GM15510 (cell line): Measurements from ENCODE around the gene ST3GAL2.

Experiments used
- POLR2A ChIP-seq: IDR thresholded peaks from 3 replicates; pipeline ENCODE4 v1.6.1; 2011; ENCODE audit warnings: borderline replicate concordance; ENCODE audit not compliant: insufficient read length; ENCODE audit errors: extremely low read depth

The ST3GAL2 gene

DNA sequence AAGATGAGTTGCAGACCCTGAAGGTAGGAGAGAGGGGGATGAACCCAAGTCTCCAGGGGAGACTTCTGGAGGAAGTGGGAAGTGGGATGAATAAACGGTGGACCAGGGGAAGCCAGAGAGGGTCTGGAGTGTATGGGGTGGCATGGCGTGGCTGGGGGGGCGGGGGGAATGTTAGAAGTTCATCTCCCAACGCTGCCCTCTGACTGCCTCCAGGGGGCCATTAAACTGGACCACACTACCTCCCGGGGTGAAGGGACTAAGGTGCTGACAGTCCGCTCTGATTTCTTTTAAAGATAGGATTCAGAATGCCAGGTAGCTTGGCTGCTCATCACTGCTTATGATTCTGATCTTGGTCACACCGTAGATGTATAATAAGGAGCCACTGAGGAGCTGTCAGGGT is 21.2 kb downstream of the ST3GAL2 start:
- no peak for TF ChIP-seq POLR2A

GRCh38 chr16:70416748-70417616 is 21.9 kb downstream of the ST3GAL2 start:
- TF ChIP-seq POLR2A, result no peak

GRCh38 chr16:70412385-70412784 is 26.5 kb downstream of the ST3GAL2 start:
- TF ChIP-seq POLR2A, result no peak

- TF ChIP-seq POLR2A, result no peak
Observed at GRCh38 chr16:70410734-70411133, 28.2 kb downstream of the ST3GAL2 start.

GRCh38 chr16:70407811-70408274 is 31.1 kb downstream of the ST3GAL2 start:
- no peak for TF ChIP-seq POLR2A

- TF ChIP-seq POLR2A, result no peak
Observed at GRCh38 chr16:70402916-70403659, 35.8 kb downstream of the ST3GAL2 start.

GRCh38 chr16:70399951-70400350 is 38.9 kb downstream of the ST3GAL2 start:
- no peak for TF ChIP-seq POLR2A

DNA sequence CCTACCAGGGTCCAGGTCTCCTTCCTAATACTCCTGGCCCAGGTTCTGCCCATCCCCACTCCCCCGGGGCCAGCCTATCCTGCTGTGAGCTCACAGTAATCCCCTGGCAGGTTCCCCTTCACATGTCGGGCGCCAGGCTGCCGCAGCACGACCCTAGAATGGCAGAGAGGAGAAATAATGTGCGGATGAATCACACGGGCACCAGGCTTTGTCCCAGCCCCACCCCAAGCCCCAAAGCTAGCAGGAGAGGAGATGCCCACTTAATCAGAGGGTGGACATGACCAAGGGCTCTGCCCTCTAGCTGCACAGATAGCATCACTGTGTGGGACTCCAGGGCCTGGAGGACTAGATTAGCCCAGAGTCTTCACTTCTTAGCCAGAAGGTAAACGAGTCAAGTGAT is 39.5 kb downstream of the ST3GAL2 start:
- TF ChIP-seq POLR2A, result no peak

GRCh38 chr16:70398177-70398743 is 40.6 kb downstream of the ST3GAL2 start:
- no peak for TF ChIP-seq POLR2A

DNA sequence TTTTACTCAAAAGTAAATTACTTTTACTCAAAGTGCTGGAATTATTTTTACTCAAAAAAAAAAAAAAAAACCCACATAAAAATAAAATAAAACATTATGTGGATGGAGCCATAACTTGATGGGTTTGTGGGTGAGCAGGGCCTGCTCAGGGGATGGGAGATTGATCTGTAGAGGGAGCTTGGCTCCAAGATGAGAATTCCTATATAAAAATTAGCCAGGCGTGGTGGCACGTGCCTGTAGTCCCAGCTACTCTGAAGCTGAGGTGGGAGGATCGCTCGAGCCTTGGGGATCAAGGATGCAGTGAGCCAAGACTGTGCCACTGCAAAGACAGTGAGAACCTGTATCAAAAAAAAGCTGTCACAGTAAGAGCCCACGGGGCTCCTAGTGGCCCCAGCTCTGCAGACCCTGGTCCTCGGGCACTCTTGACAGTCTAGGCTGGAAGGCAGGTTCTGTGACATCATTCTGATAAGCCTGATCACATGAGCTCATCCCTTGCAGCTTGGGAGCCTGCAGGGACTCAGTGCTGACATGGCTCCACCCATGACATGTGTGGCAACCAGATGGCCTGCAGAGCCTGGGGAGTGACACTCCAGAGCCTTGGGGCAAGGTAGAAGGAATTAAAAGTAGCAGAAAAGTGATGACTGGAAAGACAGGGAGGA is 42.5 kb downstream of the ST3GAL2 start:
- no peak for TF ChIP-seq POLR2A

DNA sequence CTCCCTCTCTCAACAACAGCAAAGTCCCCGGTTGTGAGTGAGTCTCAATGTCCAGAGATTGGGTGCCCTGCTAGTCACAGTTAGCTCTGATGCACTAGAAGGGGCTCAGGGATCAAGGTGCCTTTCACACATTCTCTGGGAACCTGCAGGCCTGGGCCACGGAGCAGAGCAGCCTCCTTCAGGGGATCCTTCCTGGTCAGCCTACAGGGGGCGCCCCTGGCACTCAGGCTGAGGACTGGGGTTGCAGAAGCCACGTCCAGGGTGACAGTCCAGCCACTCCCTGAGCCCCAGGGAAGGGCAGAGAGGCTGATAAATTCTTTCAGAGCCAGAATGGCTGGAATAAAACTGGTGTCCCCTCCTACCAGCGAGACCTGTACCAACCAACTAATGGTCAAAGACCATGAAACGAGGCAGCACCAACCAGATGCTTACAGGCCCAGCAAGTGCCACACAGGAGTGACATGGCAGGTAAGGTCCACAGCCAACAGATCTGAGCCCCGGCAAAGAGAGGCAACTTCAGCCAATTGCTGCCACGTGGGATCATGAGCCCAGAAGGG is 43.5 kb downstream of the ST3GAL2 start:
- TF ChIP-seq POLR2A, result no peak

GRCh38 chr16:70394853-70395252 is 44.0 kb downstream of the ST3GAL2 start:
- TF ChIP-seq POLR2A, result no peak

GRCh38 chr16:70393662-70394061 is 45.2 kb downstream of the ST3GAL2 start:
- TF ChIP-seq POLR2A, result no peak

DNA sequence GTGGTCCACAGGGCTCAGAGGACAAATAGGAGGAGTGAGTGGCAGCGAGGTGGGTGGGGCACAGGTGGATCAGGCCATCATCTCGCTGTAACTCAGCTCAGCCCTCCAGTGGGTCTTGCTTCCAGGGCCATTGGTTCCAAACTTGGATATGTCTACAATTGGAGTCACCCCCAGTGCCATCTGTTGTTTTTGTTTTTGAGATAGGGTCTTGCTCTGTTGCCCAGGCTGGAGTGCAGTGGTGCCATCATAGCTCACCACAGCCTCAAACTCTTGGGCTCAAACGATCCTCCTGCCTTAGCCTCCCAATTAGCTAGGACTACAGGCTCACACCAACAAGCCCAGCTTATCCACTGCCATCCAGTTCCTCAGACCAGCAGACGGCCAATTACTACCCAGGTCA is 46.3 kb downstream of the ST3GAL2 start:
- TF ChIP-seq POLR2A, result no peak
